GM21381 (cell line): Measurements from ENCODE around the gene GRID2.

Experiments used
- ATAC-seq: cut with Tn5 transposase; IDR thresholded peaks from one replicate; pipeline ENCODE4 v1.9.1; 2021; ENCODE audit warnings: mild to moderate bottlenecking, moderate library complexity; ENCODE audit not compliant: unreplicated experiment

Gene GRID2

GRCh38 chr4:93730251-93730650, 1426.5 kb downstream of the GRID2 start:
- no peak for ATAC-seq

- no peak for ATAC-seq
These were observed 1427.0 kb downstream of the GRID2 start for GRCh38 chr4:93730760-93731159.

- no peak for ATAC-seq
These were observed 1427.7 kb downstream of the GRID2 start for GRCh38 chr4:93731456-93731855.

GRCh38 chr4:93732509-93732908, 1428.7 kb downstream of the GRID2 start:
- no peak for ATAC-seq

GRCh38 chr4:93740890-93741289, 1437.1 kb downstream of the GRID2 start:
- ATAC-seq, result no peak

- ATAC-seq, result no peak
These were observed 1439.3 kb downstream of the GRID2 start for GRCh38 chr4:93743022-93743421.

GRCh38 chr4:93743635-93744034, 1439.9 kb downstream of the GRID2 start:
- no peak for ATAC-seq

GRCh38 chr4:93744961-93745360, 1441.2 kb downstream of the GRID2 start:
- no peak for ATAC-seq

GRCh38 chr4:93746031-93746430, 1442.3 kb downstream of the GRID2 start:
- no peak for ATAC-seq

GRCh38 chr4:93747220-93747619, 1443.5 kb downstream of the GRID2 start:
- ATAC-seq, result no peak

GRCh38 chr4:93748373-93749291, 1444.9 kb downstream of the GRID2 start:
- peak; percentile 23 for ATAC-seq

GRCh38 chr4:93749292-93749761, 1445.6 kb downstream of the GRID2 start:
- peak; percentile 82 for ATAC-seq

- ATAC-seq, result no peak
These were observed 1447.6 kb downstream of the GRID2 start for GRCh38 chr4:93751411-93751810.

GRCh38 chr4:93756101-93756500, 1452.3 kb downstream of the GRID2 start:
- no peak for ATAC-seq

GRCh38 chr4:93759506-93759905, 1455.7 kb downstream of the GRID2 start:
- no peak for ATAC-seq

- ATAC-seq, result no peak
These were observed 1456.5 kb downstream of the GRID2 start for GRCh38 chr4:93760284-93760683.

- ATAC-seq, result no peak
These were observed 1457.5 kb downstream of the GRID2 start for GRCh38 chr4:93761286-93761685.

- peak; percentile 72 for ATAC-seq
These were observed 1461.0 kb downstream of the GRID2 start for GRCh38 chr4:93764639-93765246.

GRCh38 chr4:93767917-93768316, 1464.2 kb downstream of the GRID2 start:
- ATAC-seq, result no peak

GRCh38 chr4:93770201-93770600, 1466.4 kb downstream of the GRID2 start:
- no peak for ATAC-seq

GRCh38 chr4:93771640-93772411, 1468.1 kb downstream of the GRID2 start:
- ATAC-seq, result no peak
